22Rv1 (cell line): ENCODE data around the gene MAML3.

ENCODE experiments used
- CTCF ChIP-seq: fragments of 450-650 bp; IDR thresholded peaks from 2 replicates; pipeline ENCODE4 v1.5.1; 2017; ENCODE audit warnings: mild to moderate bottlenecking
- ZFX ChIP-seq: fragments of 450-650 bp; IDR thresholded peaks from 2 replicates; pipeline ENCODE4 v1.6.1; 2017; ENCODE audit warnings: antibody characterized with exemption, borderline replicate concordance

DNA sequence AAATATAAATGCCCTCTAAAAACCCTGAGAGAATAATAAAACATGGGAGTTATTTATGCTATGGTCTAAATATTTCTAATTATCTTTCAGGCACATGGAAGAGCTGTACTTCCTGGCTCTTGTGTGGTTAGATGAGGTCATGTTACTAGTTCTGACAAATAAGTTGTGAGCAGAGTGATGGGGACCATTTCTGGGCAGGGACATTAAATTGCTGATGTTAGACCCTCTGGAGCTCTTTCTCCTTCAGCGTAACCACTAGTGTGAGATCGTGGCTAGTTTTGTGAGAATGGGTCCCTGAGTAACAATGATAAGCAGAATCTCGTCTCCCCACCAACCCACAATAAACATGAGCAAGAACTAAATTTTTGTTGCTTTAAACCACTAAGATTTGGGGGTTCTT, 108.0 kb downstream of the MAML3 start:
- no peak for TF ChIP-seq CTCF
- TF ChIP-seq ZFX = no peak
